Activated CD4-positive, alpha-beta T cell treated with anti-CD3 and anti-CD28 coated beads for 36 hours (primary cell): ENCODE measurements around the gene RET. TPM values are rescaled to one million over a fixed set of nuclear protein-coding genes. Genes with fewer than 3 reads are reported as not detected.

Experiments used
- ATAC-seq: fragments of 200-7000 bp; cut with Tn5 transposase; one replicate; pipeline ENCODE4 v1.10.0; 2021; ENCODE audit warnings: mild to moderate bottlenecking, moderate library complexity
- CTCF ChIA-PET: fragments of 350-600 bp; sonication (Branson Sonifier 250); formaldehyde crosslinking; loops from one replicate; lab custom pipeline; 2021; ENCODE audit warnings: antibody characterized with exemption; lab: Charles Lee
- POLR2A ChIA-PET: fragments of 350-600 bp; sonication (Branson Sonifier 250); formaldehyde crosslinking; loops from one replicate; lab custom pipeline; 2021; ENCODE audit warnings: antibody characterized with exemption, inconsistent platforms; lab: Charles Lee
- DNase-seq: peaks from one replicate; pipeline ENCODE4 v3.0.0-alpha.2; 2020
- H3K27ac Mint-ChIP-seq: one replicate; pipeline ENCODE4 v1.8.0; 2021; ENCODE audit warnings: mixed read lengths
- H3K27me3 Mint-ChIP-seq: one replicate; pipeline ENCODE4 v1.8.0; 2021; ENCODE audit warnings: mixed read lengths
- H3K36me3 Mint-ChIP-seq: one replicate; pipeline ENCODE4 v1.8.0; 2021; ENCODE audit warnings: low read depth, mixed read lengths
- H3K4me1 Mint-ChIP-seq: one replicate; pipeline ENCODE4 v1.8.0; 2021; ENCODE audit warnings: mixed read lengths
- H3K4me3 Mint-ChIP-seq: one replicate; pipeline ENCODE4 v1.8.0; 2021; ENCODE audit warnings: mild to moderate bottlenecking, moderate library complexity, mixed read lengths
- H3K9me3 Mint-ChIP-seq: one replicate; pipeline ENCODE4 v1.8.0; 2021; ENCODE audit warnings: low read depth, mixed read lengths
- intact Hi-C, 2 experiments: fragments of 100-400 bp; cut with DNase I in 1 of 2; cut with micrococcal nuclease in 1 of 2; formaldehyde crosslinking; loops; one replicate each; pipeline versions ENCODE4 v1.14.2 to v1.15.1; 2022 to 2024; cut with DNase I, micrococcal nuclease
- total RNA-seq, 2 experiments: library from RNA; stranded (reverse); gene quantifications; one replicate each; pipeline ENCODE4 v1.2.3, GENCODE V29; 2021

RET gene
- total RNA-seq, 2 experiments from 2014 or later, result 0.19 to 0.32 TPM

- ATAC-seq (no peak), DNase-seq (no peak)
- ChIA-PET CTCF (no interaction called here), POLR2A (no interaction called here)
- no peaks in the 10 kb centered on the region for H3K9me3 Mint-ChIP-seq
- no peak overlapping the region for H3K27ac Mint-ChIP-seq
- no peak overlapping the region for H3K4me3 Mint-ChIP-seq
- peaks cover 8% of the 10 kb centered on the region for H3K4me1 Mint-ChIP-seq
- H3K36me3 Mint-ChIP-seq, result no peaks in the 10 kb centered on the region
- intact Hi-C loops, result no loop called here
- no peaks in the 10 kb centered on the region for H3K27me3 Mint-ChIP-seq
These were observed 37.0 kb upstream of the RET start for GRCh38 chr10:43039624-43040481.

GRCh38 chr10:43040482-43041256, 36.2 kb upstream of the RET start:
- ChIA-PET CTCF (no interaction called here), POLR2A (no interaction called here)
- no peaks in the 10 kb centered on the region for H3K9me3 Mint-ChIP-seq
- H3K4me1 Mint-ChIP-seq, result peaks cover 6% of the 10 kb centered on the region
- ATAC-seq (no peak), DNase-seq (no peak)
- no peaks in the 10 kb centered on the region for H3K27me3 Mint-ChIP-seq
- no peak overlapping the region for H3K4me3 Mint-ChIP-seq
- no peak overlapping the region for H3K27ac Mint-ChIP-seq
- no peaks in the 10 kb centered on the region for H3K36me3 Mint-ChIP-seq
- intact Hi-C loops, result no loop called here

GRCh38 chr10:43041422-43042342, 35.2 kb upstream of the RET start:
- Mint-ChIP-seq H3K4me3 (no peak overlapping the region), H3K27ac (no peak overlapping the region), H3K9me3 (no peaks in the 10 kb centered on the region), H3K36me3 (no peaks in the 10 kb centered on the region), H3K27me3 (no peaks in the 10 kb centered on the region), H3K4me1 (no peaks in the 10 kb centered on the region)
- ChIA-PET CTCF (no interaction called here), POLR2A (no interaction called here)
- ATAC-seq (no peak), DNase-seq (no peak)
- intact Hi-C loops, result no loop called here

- ChIA-PET POLR2A (no interaction called here), CTCF (no interaction called here)
- no peaks in the 10 kb centered on the region for H3K4me1 Mint-ChIP-seq
- H3K27me3 Mint-ChIP-seq, result no peaks in the 10 kb centered on the region
- ATAC-seq (no peak), DNase-seq (no peak)
- intact Hi-C loops, result no loop called here
- no peaks in the 10 kb centered on the region for H3K36me3 Mint-ChIP-seq
- H3K27ac Mint-ChIP-seq, result no peak overlapping the region
- H3K9me3 Mint-ChIP-seq, result no peaks in the 10 kb centered on the region
- H3K4me3 Mint-ChIP-seq, result no peak overlapping the region
These were observed 34.1 kb upstream of the RET start for GRCh38 chr10:43042503-43043341.

- Mint-ChIP-seq H3K27ac (no peak overlapping the region), H3K27me3 (no peaks in the 10 kb centered on the region), H3K4me3 (no peak overlapping the region), H3K9me3 (no peaks in the 10 kb centered on the region), H3K36me3 (no peaks in the 10 kb centered on the region), H3K4me1 (no peaks in the 10 kb centered on the region)
- intact Hi-C loops, result no loop called here
- no peak for ATAC-seq
- DNase-seq, result no peak
- ChIA-PET POLR2A (no interaction called here), CTCF (no interaction called here)
These were observed 33.5 kb upstream of the RET start for GRCh38 chr10:43043342-43043772.

- Mint-ChIP-seq H3K36me3 (no peaks in the 10 kb centered on the region), H3K4me1 (no peaks in the 10 kb centered on the region), H3K27me3 (no peaks in the 10 kb centered on the region), H3K4me3 (no peak overlapping the region), H3K9me3 (no peaks in the 10 kb centered on the region), H3K27ac (no peak overlapping the region)
- DNase-seq (no peak), ATAC-seq (no peak)
- ChIA-PET CTCF (no interaction called here), POLR2A (no interaction called here)
- intact Hi-C loops, result no loop called here
These were observed 33.0 kb upstream of the RET start for GRCh38 chr10:43043773-43044447.

GRCh38 chr10:43044448-43044921, 32.4 kb upstream of the RET start:
- H3K4me1 Mint-ChIP-seq, result no peaks in the 10 kb centered on the region
- DNase-seq (no peak), ATAC-seq (no peak)
- H3K4me3 Mint-ChIP-seq, result no peak overlapping the region
- H3K9me3 Mint-ChIP-seq, result no peaks in the 10 kb centered on the region
- H3K27me3 Mint-ChIP-seq, result peaks cover 4% of the 10 kb centered on the region
- POLR2A ChIA-PET, result no interaction called here
- CTCF ChIA-PET, result interaction anchor here (0.6 kb wide), 1 partner anchor 13 kb away, joined by 3 read pairs; no protein-coding TSS in a partner anchor
- H3K36me3 Mint-ChIP-seq, result no peaks in the 10 kb centered on the region
- no peak overlapping the region for H3K27ac Mint-ChIP-seq
- intact Hi-C loops, result no loop called here

- Mint-ChIP-seq H3K9me3 (no peaks in the 10 kb centered on the region), H3K36me3 (no peaks in the 10 kb centered on the region), H3K4me3 (no peak overlapping the region), H3K4me1 (peaks cover under 1% of the 10 kb centered on the region), H3K27ac (no peak overlapping the region), H3K27me3 (peaks cover 4% of the 10 kb centered on the region)
- DNase-seq (no peak), ATAC-seq (no peak)
- ChIA-PET CTCF (interaction anchor here (0.6 to 0.7 kb wide), 2 partner anchors 12 to 1876 kb away, joined by 3 to 5 read pairs; no protein-coding TSS in a partner anchor), POLR2A (no interaction called here)
- intact Hi-C loops, result no loop called here
These were observed 31.8 kb upstream of the RET start for GRCh38 chr10:43044961-43045621.

GRCh38 chr10:43045631-43046287, 31.1 kb upstream of the RET start:
- ChIA-PET POLR2A (no interaction called here), CTCF (interaction anchor here (0.7 kb wide), 1 partner anchor 1876 kb away, joined by 5 read pairs; no protein-coding TSS in a partner anchor)
- no peak for ATAC-seq
- Mint-ChIP-seq H3K9me3 (no peaks in the 10 kb centered on the region), H3K27me3 (peaks cover 4% of the 10 kb centered on the region), H3K4me1 (peaks cover 3% of the 10 kb centered on the region), H3K27ac (no peak overlapping the region), H3K36me3 (no peaks in the 10 kb centered on the region), H3K4me3 (no peak overlapping the region)
- intact Hi-C loops, result no loop called here
- no peak for DNase-seq
